Bronchial epithelial cell (primary cell): ENCODE results near the gene TRMT61B. TPM values are rescaled to one million over a fixed set of nuclear protein-coding genes. Genes with fewer than 3 reads are reported as not detected.

Experiments
- DNase-seq: peaks from one replicate; pipeline ENCODE4 v3.0.0-alpha.2; 2010; ENCODE audit warnings: low read depth
- FAIRE-seq: peaks from 2 replicates; lab custom pipeline; 2011; peaks lifted over from hg19 to GRCh38; lab: Jason Lieb, UNC
- H3K27me3 ChIP-seq: 2 replicates; pipeline ENCODE4 v1.5.1; 2011; ENCODE audit warnings: low read length; ENCODE audit not compliant: control insufficient read depth, insufficient read depth
- H3K36me3 ChIP-seq: 2 replicates; pipeline ENCODE4 v1.5.1; 2011; ENCODE audit warnings: low read length; ENCODE audit not compliant: control insufficient read depth, insufficient read depth
- H3K4me3 ChIP-seq: 2 replicates; pipeline ENCODE4 v1.5.1; 2011; ENCODE audit warnings: mild to moderate bottlenecking, low read depth, low read length, control low read depth
- CTCF ChIP-seq: IDR thresholded peaks from 2 replicates; pipeline ENCODE4 v1.5.1; 2011; ENCODE audit warnings: mild to moderate bottlenecking, moderate library complexity, low read length, control low read depth, inconsistent platforms; ENCODE audit not compliant: insufficient read depth, severe bottlenecking
- total RNA-seq: library from RNA; depleted of rRNA; stranded (reverse); fragments of >200 nt; gene quantifications from 2 replicates; pipeline ENCODE4 v1.2.1, GENCODE V29; 2014

Gene TRMT61B
- total RNA-seq, 1 donor from 2014 or later: 16.1 TPM

- H3K4me3 ChIP-seq: no peak overlapping the region
- H3K27me3 ChIP-seq: no peaks in the 10 kb centered on the region
- peak; percentile 64 for DNase-seq
- TF ChIP-seq CTCF: no peak
- peaks cover 23% of the 10 kb centered on the region for H3K36me3 ChIP-seq
- FAIRE-seq: no peak
Observed at GRCh38 chr2:28906376-28906775, 36.3 kb upstream of the TRMT61B start.

GRCh38 chr2:28905533-28905932, 35.4 kb upstream of the TRMT61B start:
- FAIRE-seq (no peak), DNase-seq (no peak)
- Histone ChIP-seq H3K27me3 (no peaks in the 10 kb centered on the region), H3K36me3 (peaks cover 23% of the 10 kb centered on the region), H3K4me3 (no peak overlapping the region)
- no peak for TF ChIP-seq CTCF

- no peak for DNase-seq
- Histone ChIP-seq H3K36me3 (peaks cover 23% of the 10 kb centered on the region), H3K4me3 (no peak overlapping the region), H3K27me3 (no peaks in the 10 kb centered on the region)
- no peak for TF ChIP-seq CTCF
- no peak for FAIRE-seq
Observed at GRCh38 chr2:28904802-28905457, 34.8 kb upstream of the TRMT61B start.

GRCh38 chr2:28904295-28904694, 34.2 kb upstream of the TRMT61B start:
- Histone ChIP-seq H3K36me3 (peaks cover 19% of the 10 kb centered on the region), H3K27me3 (no peaks in the 10 kb centered on the region), H3K4me3 (no peak overlapping the region)
- DNase-seq (peak; percentile 63), FAIRE-seq (no peak)
- no peak for TF ChIP-seq CTCF

- no peak for FAIRE-seq
- peaks cover 11% of the 10 kb centered on the region for H3K36me3 ChIP-seq
- no peak for DNase-seq
- H3K4me3 ChIP-seq: no peak overlapping the region
- H3K27me3 ChIP-seq: no peaks in the 10 kb centered on the region
- no peak for TF ChIP-seq CTCF
Observed at GRCh38 chr2:28902584-28902983, 32.5 kb upstream of the TRMT61B start.

GRCh38 chr2:28901841-28902240, 31.7 kb upstream of the TRMT61B start:
- Histone ChIP-seq H3K36me3 (peaks cover 8% of the 10 kb centered on the region), H3K27me3 (no peaks in the 10 kb centered on the region), H3K4me3 (no peak overlapping the region)
- FAIRE-seq (no peak), DNase-seq (no peak)
- no peak for TF ChIP-seq CTCF
